SK-N-SH (cell line): ENCODE measurements around the gene CFAP97D1. TPM values are rescaled to one million over a fixed set of nuclear protein-coding genes. Genes with fewer than 3 reads are reported as not detected.

Source experiments
- CTCF ChIA-PET: fragments of 300-600, 350-600 bp; formaldehyde crosslinking; extraction: SDS; loops from one replicate; lab custom pipeline; 2021; lab: Yijun Ruan, JAX
- POLR2A ChIA-PET: fragments of 350-600 bp; sonication (Branson Sonifier 250); formaldehyde crosslinking; extraction: SDS; loops from one replicate; lab custom pipeline; 2020; ENCODE audit warnings: antibody characterized with exemption, inconsistent platforms; lab: Yijun Ruan, JAX
- DNase-seq: peaks from one replicate; pipeline ENCODE4 v3.0.0; 2012
- H2AFZ ChIP-seq: fragments of 200-600 bp; sonication (generic); 2 replicates; pipeline ENCODE4 v1.8.1; 2016; ENCODE audit warnings: antibody characterized with exemption, mild to moderate bottlenecking, low read depth
- H3F3A ChIP-seq: fragments of 200-600 bp; sonication (generic); replicated peaks from 2 replicates; pipeline ENCODE3; 2016; ENCODE audit warnings: antibody characterized with exemption, mild to moderate bottlenecking; ENCODE audit not compliant: insufficient read depth
- H3K27ac ChIP-seq, 2 experiments: fragments of 200-500 bp in 1 of 2; fragments of 200-600 bp in 1 of 2; sonication (Bioruptor generic) in 1 of 2; sonication (generic), shearing (Covaris generic) in 1 of 2; 2 replicates each; pipeline versions ENCODE4 v1.5.1 to v1.6.1; 2014 to 2016; ENCODE audit warnings: low read depth in 2 of 2, inconsistent platforms in 1 of 2, low read length in 1 of 2, mild to moderate bottlenecking in 1 of 2, mixed read lengths in 1 of 2
- H3K27me3 ChIP-seq: fragments of 200-600 bp; sonication (generic), shearing (Covaris generic); 2 replicates; pipeline ENCODE4 v1.6.1; 2016; ENCODE audit warnings: mixed run types; ENCODE audit not compliant: insufficient read depth
- H3K36me3 ChIP-seq, 2 experiments: fragments of 200-500 bp in 1 of 2; fragments of 200-600 bp in 1 of 2; sonication (Bioruptor generic) in 1 of 2; sonication (generic) in 1 of 2; replicated peaks in 1 of 2; 2 replicates each; pipeline versions ENCODE3 to v1.5.1; 2014 to 2016; ENCODE audit warnings: low read length in 1 of 2, mild to moderate bottlenecking in 1 of 2; ENCODE audit not compliant: insufficient read depth in 2 of 2, control insufficient read depth in 1 of 2
- H3K4me1 ChIP-seq, 2 experiments: fragments of 200-500 bp in 1 of 2; fragments of 200-600 bp in 1 of 2; sonication (Bioruptor generic) in 1 of 2; sonication (generic), shearing (Covaris generic) in 1 of 2; 2 replicates each; pipeline versions ENCODE4 v1.5.1 to v1.6.1; 2014 to 2016; ENCODE audit warnings: low read depth in 1 of 2, low read length in 1 of 2, mixed run types in 1 of 2; ENCODE audit not compliant: insufficient read depth in 2 of 2, control insufficient read depth in 1 of 2
- H3K4me2 ChIP-seq: fragments of 200-600 bp; sonication (generic), shearing (Covaris generic); 2 replicates; pipeline ENCODE4 v1.6.1; 2017; ENCODE audit warnings: mixed run types
- H3K4me3 ChIP-seq, 2 experiments: fragments of 200-500 bp in 1 of 2; fragments of 200-600 bp in 1 of 2; sonication (Bioruptor generic) in 1 of 2; sonication (generic), shearing (Covaris generic) in 1 of 2; 2 replicates each; pipeline versions ENCODE4 v1.5.1 to v1.8.1; 2014 to 2016; ENCODE audit warnings: low read depth in 2 of 2, inconsistent platforms in 1 of 2, low read length in 1 of 2, mild to moderate bottlenecking in 1 of 2, mixed read lengths in 1 of 2, moderate library complexity in 1 of 2
- H3K79me2 ChIP-seq: fragments of 200-600 bp; sonication (generic); 2 replicates; pipeline ENCODE4 v1.8.1; 2017; ENCODE audit warnings: mild to moderate bottlenecking; ENCODE audit not compliant: insufficient read depth
- H3K9ac ChIP-seq: fragments of 200-600 bp; sonication (generic); 2 replicates; pipeline ENCODE4 v1.6.1; 2017; ENCODE audit warnings: mixed run types
- H3K9me2 ChIP-seq: fragments of 200-600 bp; sonication (generic); 2 replicates; pipeline ENCODE4 v1.6.1; 2017; ENCODE audit warnings: mixed run types
- H3K9me3 ChIP-seq: fragments of 200-600 bp; sonication (generic); 2 replicates; pipeline ENCODE4 v1.6.1; 2017; ENCODE audit warnings: mixed run types, mild to moderate bottlenecking, moderate library complexity
- H4K20me1 ChIP-seq: fragments of 200-600 bp; sonication (generic); 2 replicates; pipeline ENCODE4 v1.6.1; 2017; ENCODE audit warnings: mild to moderate bottlenecking, mixed run types; ENCODE audit not compliant: insufficient read depth
- ELF1 ChIP-seq: IDR thresholded peaks from 2 replicates; pipeline ENCODE4 v1.4.0; 2012
- EP300 ChIP-seq, 2 experiments: IDR thresholded peaks; 2 replicates each; pipeline versions ENCODE4 v1.4.0 to v1.6.1; 2012; ENCODE audit warnings: borderline replicate concordance in 1 of 2, low read depth in 1 of 2, low read length in 1 of 2
- EZH2phosphoT487 ChIP-seq: fragments of 200-600 bp; sonication (generic); IDR thresholded peaks from 2 replicates; pipeline ENCODE4 v1.6.1; 2017; ENCODE audit warnings: low read depth, mixed run types, mild to moderate bottlenecking, antibody characterized with exemption, moderate library complexity, borderline replicate concordance
- FOSL2 ChIP-seq: IDR thresholded peaks from 2 replicates; pipeline ENCODE4 v1.4.0; 2012; ENCODE audit warnings: low read depth, mild to moderate bottlenecking, moderate library complexity, borderline replicate concordance
- GATA2 ChIP-seq: sonication (generic); formaldehyde crosslinking; IDR thresholded peaks from 2 replicates; pipeline ENCODE4 v1.5.0; 2020; ENCODE audit warnings: mild to moderate bottlenecking, missing genetic modification reagents
- JUND ChIP-seq: IDR thresholded peaks from 2 replicates; pipeline ENCODE4 v1.4.0; 2012
- NFIC ChIP-seq: IDR thresholded peaks from 2 replicates; pipeline ENCODE4 v1.4.0; 2012; ENCODE audit warnings: borderline replicate concordance
- NRF1 ChIP-seq: IDR thresholded peaks from 2 replicates; pipeline ENCODE4 v1.6.1; 2012; ENCODE audit warnings: low read depth, mild to moderate bottlenecking, low read length
- RCOR1 ChIP-seq: fragments of 150-350 bp; IDR thresholded peaks from 2 replicates; pipeline ENCODE4 v1.6.1; 2017; ENCODE audit warnings: antibody characterized with exemption, low read length
- RXRA ChIP-seq: IDR thresholded peaks from 2 replicates; pipeline ENCODE4 v1.4.0; 2012; ENCODE audit warnings: low read depth, mild to moderate bottlenecking, borderline replicate concordance
- YY1 ChIP-seq: IDR thresholded peaks from 2 replicates; pipeline ENCODE4 v1.4.0; 2012; ENCODE audit warnings: low read depth, mild to moderate bottlenecking
- WGBS: methylation state at CpG from one replicate; pipeline ENCODE4 v1.1.6; 2017; ENCODE audit warnings: low lambda C conversion rate; 5-methylcytosine and 5-hydroxymethylcytosine counted together
- polyA plus RNA-seq, 3 experiments: library from polyadenylated mRNA; depleted of rRNA; stranded (reverse); fragments of >200 nt; gene quantifications; 2 replicates each; pipeline ENCODE4 v1.2.3, GENCODE V29; 2012
- TF ChIP-seq, protein P1 (sequence below): IDR thresholded peaks from 2 replicates; pipeline ENCODE4 v1.4.0; 2012; ENCODE audit warnings: low read depth, borderline replicate concordance
- TF ChIP-seq, protein P2 (sequence below): fragments of 150-350 bp; IDR thresholded peaks from 2 replicates; pipeline ENCODE4 v1.6.1; 2016; ENCODE audit warnings: mild to moderate bottlenecking, low read depth, low read length
- TF ChIP-seq, protein P3 (sequence below): IDR thresholded peaks from 2 replicates; pipeline ENCODE4 v1.4.0; 2012; ENCODE audit warnings: low read depth, borderline replicate concordance

CFAP97D1 gene
- polyA plus RNA-seq, 1 of the 3 experiments (the other 2 are of a cell fraction) = 0.02 TPM

DNA sequence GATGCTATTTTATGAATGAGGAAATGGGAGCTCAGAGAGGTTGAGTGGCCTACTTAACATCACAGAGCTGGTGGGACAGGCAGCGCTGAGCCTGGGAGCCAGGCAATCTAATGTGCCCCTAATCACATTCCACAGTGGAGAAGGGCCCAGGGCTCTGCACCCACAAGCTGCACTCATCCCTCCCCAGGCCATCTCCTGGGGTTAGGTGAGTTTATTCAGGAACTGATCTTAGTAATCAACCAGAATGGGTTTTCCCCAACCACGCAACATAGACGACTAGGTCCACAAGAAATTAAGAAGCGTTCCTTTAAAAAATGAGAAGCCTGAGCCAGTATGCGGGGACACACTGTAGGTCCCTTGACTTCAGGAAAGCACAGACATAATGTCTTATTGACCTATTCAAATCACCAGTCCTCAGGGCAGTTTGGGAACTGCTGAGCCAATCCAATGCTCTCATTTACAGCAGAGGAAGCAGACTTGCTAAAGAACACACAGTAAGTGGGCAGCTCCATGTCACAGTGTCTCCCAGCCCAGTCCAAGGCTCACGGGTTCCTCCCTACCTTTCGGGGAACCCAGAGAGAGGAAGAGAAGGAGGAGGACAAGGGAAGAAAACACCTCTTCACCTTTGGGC is 50.4 kb downstream of the CFAP97D1 start:
- H3K9me2 ChIP-seq = no peaks in the 10 kb centered on the region
- peaks cover 0 to 9% of the 10 kb centered on the region in 2 experiments; a peak in 1 of 4 replicates for H3K4me1 ChIP-seq
- peaks cover 10% of the 10 kb centered on the region; the same call in 1 of the 2 replicates for H3K79me2 ChIP-seq
- H4K20me1 ChIP-seq = no peaks in the 10 kb centered on the region
- WGBS = 98% methylated on average over 7 of the region's 7 CpGs
- H3F3A ChIP-seq = no peaks in the 10 kb centered on the region
- peaks cover 18 to 33% of the 10 kb centered on the region in 2 experiments for H3K36me3 ChIP-seq
- no peak overlapping the region for H3K4me2 ChIP-seq
- ChIA-PET CTCF (interaction anchor here (1.5 to 1.6 kb wide), 2 partner anchors 9 to 64 kb away, joined by 4 to 6 read pairs; no protein-coding TSS in a partner anchor), POLR2A (no interaction called here)
- H2AFZ ChIP-seq = no peak overlapping the region
- no peaks in the 10 kb centered on the region for H3K27me3 ChIP-seq
- TF ChIP-seq YY1 (no peak), GATA2 (CRISPR knock-in tag) (no peak), EZH2phosphoT487 (no peak), NRF1 (no peak), ELF1 (no peak), NFIC (no peak), RXRA (no peak), EP300 (IDR thresholded peaks at IDR 0.05; ENCODE audit: borderline replicate concordance in 1 of 2, low read depth in 1 of 2, low read length in 1 of 2) (no peak), JUND (no peak), RCOR1 (no peak), FOSL2 (no peak)
- TF ChIP-seq, protein P1, sequence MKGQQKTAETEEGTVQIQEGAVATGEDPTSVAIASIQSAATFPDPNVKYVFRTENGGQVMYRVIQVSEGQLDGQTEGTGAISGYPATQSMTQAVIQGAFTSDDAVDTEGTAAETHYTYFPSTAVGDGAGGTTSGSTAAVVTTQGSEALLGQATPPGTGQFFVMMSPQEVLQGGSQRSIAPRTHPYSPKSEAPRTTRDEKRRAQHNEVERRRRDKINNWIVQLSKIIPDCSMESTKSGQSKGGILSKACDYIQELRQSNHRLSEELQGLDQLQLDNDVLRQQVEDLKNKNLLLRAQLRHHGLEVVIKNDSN = no peak
- TF ChIP-seq, protein P2, sequence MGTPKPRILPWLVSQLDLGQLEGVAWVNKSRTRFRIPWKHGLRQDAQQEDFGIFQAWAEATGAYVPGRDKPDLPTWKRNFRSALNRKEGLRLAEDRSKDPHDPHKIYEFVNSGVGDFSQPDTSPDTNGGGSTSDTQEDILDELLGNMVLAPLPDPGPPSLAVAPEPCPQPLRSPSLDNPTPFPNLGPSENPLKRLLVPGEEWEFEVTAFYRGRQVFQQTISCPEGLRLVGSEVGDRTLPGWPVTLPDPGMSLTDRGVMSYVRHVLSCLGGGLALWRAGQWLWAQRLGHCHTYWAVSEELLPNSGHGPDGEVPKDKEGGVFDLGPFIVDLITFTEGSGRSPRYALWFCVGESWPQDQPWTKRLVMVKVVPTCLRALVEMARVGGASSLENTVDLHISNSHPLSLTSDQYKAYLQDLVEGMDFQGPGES = no peak
- TF ChIP-seq, protein P3, sequence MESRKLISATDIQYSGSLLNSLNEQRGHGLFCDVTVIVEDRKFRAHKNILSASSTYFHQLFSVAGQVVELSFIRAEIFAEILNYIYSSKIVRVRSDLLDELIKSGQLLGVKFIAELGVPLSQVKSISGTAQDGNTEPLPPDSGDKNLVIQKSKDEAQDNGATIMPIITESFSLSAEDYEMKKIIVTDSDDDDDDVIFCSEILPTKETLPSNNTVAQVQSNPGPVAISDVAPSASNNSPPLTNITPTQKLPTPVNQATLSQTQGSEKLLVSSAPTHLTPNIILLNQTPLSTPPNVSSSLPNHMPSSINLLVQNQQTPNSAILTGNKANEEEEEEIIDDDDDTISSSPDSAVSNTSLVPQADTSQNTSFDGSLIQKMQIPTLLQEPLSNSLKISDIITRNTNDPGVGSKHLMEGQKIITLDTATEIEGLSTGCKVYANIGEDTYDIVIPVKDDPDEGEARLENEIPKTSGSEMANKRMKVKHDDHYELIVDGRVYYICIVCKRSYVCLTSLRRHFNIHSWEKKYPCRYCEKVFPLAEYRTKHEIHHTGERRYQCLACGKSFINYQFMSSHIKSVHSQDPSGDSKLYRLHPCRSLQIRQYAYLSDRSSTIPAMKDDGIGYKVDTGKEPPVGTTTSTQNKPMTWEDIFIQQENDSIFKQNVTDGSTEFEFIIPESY = no peak
- no peaks in the 10 kb centered on the region for H3K9me3 ChIP-seq
- no peak overlapping the region for H3K9ac ChIP-seq
- H3K4me3 ChIP-seq = no peak overlapping the region
- DNase-seq = no peak
- no peak overlapping the region for H3K27ac ChIP-seq
